Muscle of back (tissue), 13 donors: ENCODE measurements around the gene PLXNB1. TPM values are rescaled to one million over a fixed set of nuclear protein-coding genes. Genes with fewer than 3 reads are reported as not detected.
"Not testable (repeated sequence)": the region's sequence is repeated elsewhere in the genome, so short reads cannot be mapped to it uniquely, and the experiment has no call there.

Source experiments
- DNase-seq, 3 donors: peaks; one replicate each; pipeline versions ENCODE4 v3.0.0 to v3.0.0-alpha.2; 2013
- long read RNA-seq, 9 donors: transcript quantifications; one replicate each; lab custom pipeline, GENCODE V29; 2026
- polyA plus RNA-seq, 10 donors: library from polyadenylated mRNA; unstranded; fragments of 120-200 nt; gene quantifications; one replicate each; pipeline ENCODE4 v1.2.1, GENCODE V29; 2013; ENCODE audit not compliant: insufficient read length in 10 of 10

Gene PLXNB1
- 10 to 100 TPM; 11.4 to 33.0 (median 20.0) TPM for polyA plus RNA-seq
- long read RNA-seq, donor 1: 0 reads
- long read RNA-seq, donor 2: 0 reads
- long read RNA-seq, donor 3: 0 reads
- long read RNA-seq, donor 4, partial matches to known transcripts: 168 of 569 reads
- long read RNA-seq, donor 4, other reads (novel, unspliced or antisense): 401 of 569 reads
- long read RNA-seq, donor 5: 0 reads
- long read RNA-seq, donor 6: 0 reads
- long read RNA-seq, donor 7, partial matches to known transcripts: 0 of 1 reads
- long read RNA-seq, donor 7, other reads (novel, unspliced or antisense): 0 of 1 reads
- long read RNA-seq, donor 8, partial matches to known transcripts: 0 of 1 reads
- long read RNA-seq, donor 8, other reads (novel, unspliced or antisense): 0 of 1 reads
- long read RNA-seq, donor 9: 0 reads

DNA sequence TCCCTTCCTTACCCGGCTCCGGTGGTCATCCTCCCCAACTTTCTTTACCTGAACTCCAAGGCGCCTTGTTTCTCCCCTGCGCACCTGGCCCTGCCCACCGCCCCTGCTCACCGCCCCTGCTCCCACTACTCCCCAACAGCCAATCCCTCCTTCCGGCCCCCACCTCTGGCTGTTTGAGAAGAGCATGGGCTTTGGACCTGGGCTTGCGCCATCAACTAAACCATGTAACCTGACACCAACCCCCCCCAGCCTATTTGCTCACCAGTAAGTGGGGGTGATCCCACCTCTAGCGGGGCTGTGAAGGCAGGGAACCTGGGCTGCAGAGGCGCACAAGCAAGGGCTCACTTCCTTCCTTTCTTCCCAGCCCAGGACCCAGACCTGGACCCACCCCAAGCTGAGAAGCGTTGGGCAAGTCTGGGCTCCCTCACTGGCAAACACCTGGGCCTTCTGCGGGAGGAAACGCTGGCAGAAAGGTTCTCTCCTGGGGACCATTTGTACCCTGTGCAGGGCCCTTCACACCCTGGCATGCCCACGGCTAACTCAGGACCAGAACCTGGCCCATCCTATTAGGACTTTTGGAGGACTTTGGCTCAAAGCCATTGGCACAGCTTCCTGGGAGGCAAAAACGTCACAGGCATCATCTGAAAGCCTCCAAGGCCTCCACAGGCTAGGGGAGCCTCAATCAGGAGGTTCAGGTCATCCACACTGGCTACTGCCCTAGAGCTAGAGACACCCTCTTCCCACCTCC lies at the start of gene PLXNB1:
PLXNB1 (minus strand) TSS at position 127 of the 748 bp plus-strand sequence. CDS start 5,475 bp downstream, outside the sequence.
- peak in 2 of 3 donors; percentile 39 to 62 for DNase-seq

GRCh38 chr3:48478626-48479555 lies 49.0 kb upstream of the PLXNB1 start:
- DNase-seq: no peak

DNA sequence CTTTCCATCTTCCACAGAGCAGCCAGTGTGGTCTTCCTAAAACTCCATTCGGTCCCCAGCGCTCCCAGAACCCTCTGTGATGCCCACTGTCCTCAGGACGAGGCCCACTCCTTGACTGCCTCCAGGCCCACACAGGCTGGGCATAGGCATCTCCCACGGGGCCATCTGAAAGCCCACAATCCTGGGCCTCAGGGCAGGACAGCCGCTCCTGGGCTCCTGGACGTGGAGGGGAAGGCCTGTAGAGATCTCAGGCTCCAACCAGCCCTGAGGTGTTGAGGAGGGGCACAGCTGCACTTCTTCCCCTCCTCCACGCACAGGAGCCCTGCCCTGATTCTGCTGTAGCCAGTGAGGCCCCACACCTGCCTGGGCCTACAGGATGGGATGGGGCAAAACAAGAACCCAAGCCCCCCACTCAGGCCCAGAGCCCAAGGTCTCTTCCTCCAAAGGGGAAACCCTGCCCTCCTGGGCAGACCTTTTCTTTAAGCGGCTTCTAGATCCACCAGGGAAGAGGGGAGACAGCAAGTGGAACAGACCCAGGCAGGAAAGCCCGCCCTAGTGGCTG lies 48.2 kb upstream of the PLXNB1 start:
- DNase-seq: no peak

GRCh38 chr3:48476426-48477053 lies 46.7 kb upstream of the PLXNB1 start:
- no peak for DNase-seq

DNA sequence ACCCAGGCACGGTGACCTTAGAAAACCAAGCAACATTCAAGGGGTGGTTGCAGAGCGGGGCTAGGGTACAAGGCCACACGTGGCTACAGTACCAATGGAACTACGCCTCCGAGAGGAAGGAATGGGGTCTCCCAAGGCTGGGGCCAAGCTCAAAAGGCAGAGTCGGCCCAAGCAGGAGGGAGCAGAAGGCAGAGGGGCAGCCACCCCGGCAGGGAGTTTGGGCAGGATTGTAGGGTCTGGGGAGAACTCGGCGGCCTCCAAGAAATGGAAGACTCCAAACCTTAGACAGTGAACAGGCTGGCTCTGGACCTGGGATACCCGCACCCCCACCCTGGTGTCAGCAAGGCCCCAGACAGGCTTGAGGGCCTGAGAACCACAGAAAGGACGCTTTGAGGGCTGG lies 45.3 kb upstream of the PLXNB1 start:
- no peak for DNase-seq

- no peak for DNase-seq
Observed at GRCh38 chr3:48474619-48475018, 44.7 kb upstream of the PLXNB1 start.

GRCh38 chr3:48474031-48474430 lies 44.1 kb upstream of the PLXNB1 start:
- DNase-seq: not testable (repeated sequence)

DNA sequence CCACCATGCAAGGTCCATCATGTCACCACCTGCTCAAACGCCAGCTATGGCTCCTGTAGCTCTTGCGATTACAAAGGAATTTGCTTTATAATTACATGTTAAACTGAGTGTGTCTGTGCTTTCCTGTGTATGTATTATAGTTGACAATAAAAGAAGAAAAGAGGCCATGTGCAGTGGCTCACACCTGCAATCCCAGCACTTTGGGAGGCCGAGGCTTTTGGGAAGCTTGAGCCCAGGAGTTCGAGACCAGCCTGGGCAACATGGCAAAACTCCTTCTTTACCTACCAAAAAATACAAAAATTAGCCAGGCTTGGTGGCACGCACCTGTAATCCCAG lies 43.7 kb upstream of the PLXNB1 start:
- DNase-seq: no peak

GRCh38 chr3:48472923-48473616 lies 43.2 kb upstream of the PLXNB1 start:
- peak; percentile 88 to 96 (median 89) for DNase-seq

GRCh38 chr3:48472673-48472922 lies 42.7 kb upstream of the PLXNB1 start:
- DNase-seq: no peak

DNA sequence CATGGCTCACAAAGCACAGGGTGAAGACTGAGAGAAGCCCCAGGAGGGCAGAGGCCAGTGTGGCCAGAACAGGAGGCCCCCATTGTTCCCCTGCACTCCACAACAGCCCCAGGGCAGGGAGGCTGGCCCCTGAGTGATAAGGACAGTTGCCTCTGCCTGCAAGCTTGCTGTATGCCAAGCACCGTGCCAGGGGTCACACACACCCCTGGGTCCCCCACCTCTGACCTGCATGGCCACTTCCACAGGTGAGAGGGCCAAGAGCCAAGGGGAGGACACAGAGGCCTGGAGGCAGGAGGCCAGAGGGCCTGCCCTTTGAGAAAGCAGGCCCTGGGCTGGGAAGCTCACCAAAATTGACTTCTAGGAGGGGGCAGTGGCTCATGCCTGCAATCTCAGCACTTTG lies 40.4 kb upstream of the PLXNB1 start:
- no peak for DNase-seq

DNA sequence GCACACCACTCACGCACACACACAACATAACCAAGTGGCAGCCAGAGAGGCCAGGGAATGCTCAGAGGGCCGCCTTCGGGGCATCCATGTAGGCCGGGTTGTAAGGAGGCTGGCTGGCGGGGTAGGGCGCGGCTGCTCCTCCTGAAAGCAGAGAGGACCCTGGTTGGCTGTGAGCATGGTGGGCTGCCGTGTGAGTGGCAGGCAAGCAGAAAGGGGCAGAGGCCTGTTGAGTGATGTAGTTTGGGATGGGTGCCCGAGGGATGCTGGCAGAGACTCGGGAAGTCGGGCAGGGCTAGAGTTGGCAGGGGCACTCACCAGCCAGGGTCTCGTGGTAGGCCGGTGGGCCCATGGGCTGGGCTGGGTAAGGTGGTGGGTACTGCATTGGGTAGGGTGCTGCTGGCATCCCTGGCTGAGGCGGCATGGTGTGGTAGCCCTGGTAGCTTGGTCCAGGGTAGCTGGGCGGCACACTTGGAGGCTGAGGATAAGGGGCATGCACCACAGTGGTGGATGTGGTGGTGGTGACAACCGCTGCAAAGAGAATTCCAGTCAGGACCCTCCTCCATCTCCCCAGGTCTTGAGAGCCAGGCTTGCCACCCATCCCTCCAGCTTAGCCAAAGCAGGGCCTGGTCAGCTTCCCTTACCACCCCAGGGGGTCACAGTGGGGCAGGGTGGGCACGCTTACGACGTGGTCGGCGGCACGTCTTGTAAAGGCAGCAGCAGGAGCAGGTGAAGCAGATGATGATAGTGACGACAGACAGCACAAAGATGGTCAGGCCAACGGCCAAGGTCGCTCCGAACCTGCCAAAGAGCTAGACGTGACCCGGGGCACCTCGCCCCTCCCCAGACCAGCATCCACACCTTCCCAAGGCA lies 39.4 kb upstream of the PLXNB1 start:
- DNase-seq: no peak

DNA sequence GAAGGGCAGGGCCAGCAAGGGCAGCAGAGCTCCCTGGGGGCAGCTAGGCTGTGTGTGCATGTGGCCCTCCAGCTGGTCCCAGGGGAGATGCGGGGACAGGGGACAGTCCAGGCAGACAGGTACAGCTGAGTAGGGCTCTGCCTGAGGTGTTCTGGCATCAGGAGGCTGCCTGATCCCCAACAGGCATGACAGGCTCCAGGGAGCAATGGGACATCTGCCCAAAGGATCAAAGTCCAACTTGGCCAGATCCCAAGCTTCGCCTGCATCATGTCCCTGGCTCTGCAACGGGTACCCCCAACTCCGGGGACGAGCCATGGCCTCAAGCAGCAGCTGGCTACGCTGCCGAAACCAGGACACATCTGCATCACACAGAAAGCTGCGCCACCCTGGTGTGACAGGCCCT lies 38.4 kb upstream of the PLXNB1 start:
- DNase-seq: no peak

- DNase-seq: no peak
Observed at GRCh38 chr3:48467473-48468267, 37.8 kb upstream of the PLXNB1 start.

GRCh38 chr3:48467110-48467454 lies 37.2 kb upstream of the PLXNB1 start:
- no peak for DNase-seq

GRCh38 chr3:48466386-48467109 lies 36.7 kb upstream of the PLXNB1 start:
- DNase-seq: no peak

DNA sequence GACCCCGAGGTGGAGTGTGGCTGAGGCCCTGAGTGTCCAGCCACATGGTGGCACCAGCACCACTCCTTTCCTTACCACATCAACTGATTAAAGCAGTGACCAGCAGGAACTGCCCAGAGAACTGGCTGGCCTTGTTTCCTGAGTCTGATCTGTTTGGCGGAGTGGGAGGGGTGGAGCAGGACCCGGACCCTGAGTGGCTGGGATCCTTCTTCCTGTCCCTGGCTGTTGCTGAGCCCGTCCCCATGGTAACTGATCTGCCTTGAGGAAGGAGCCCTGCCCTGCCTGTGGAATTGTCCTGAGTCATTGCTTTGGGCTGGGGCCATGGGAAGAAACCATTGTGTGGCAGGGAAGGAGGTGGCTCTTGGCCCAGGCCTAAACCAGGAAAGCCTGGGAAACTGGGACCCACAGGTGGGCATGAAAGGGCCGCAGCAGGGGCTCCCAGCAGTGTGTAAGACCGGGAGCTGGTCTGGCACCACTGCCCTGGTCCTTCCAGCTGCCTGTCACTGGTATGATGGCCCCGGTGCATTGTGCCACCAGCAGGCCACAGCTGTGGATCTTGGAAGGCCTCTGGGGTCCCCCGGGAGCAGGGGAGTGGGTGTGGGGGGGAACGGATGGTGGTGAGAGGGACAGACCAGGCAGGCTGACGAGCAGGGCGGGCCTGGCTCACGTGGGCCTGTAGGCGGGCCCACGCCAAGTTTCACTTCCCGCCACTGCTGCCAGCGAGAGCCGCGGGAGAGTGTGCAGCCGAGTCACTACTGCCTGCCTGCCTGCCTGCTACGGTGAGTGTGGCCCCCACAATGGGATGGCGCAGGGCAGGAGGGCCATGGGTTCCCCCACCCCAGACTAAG lies 35.9 kb upstream of the PLXNB1 start:
- peak; percentile 98 to 99 (median 98) for DNase-seq

- DNase-seq: no peak
Observed at GRCh38 chr3:48465237-48465530, 35.3 kb upstream of the PLXNB1 start.
